Measurements from ENCODE around the gene METTL27.
"Not testable (repeated sequence)": the region's sequence is repeated elsewhere in the genome, so short reads cannot be mapped to it uniquely, and the experiment has no call there.

Gene METTL27, protein sequence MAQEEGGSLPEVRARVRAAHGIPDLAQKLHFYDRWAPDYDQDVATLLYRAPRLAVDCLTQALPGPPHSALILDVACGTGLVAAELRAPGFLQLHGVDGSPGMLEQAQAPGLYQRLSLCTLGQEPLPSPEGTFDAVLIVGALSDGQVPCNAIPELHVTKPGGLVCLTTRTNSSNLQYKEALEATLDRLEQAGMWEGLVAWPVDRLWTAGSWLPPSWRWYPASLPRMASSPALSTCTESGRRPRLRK

DNA sequence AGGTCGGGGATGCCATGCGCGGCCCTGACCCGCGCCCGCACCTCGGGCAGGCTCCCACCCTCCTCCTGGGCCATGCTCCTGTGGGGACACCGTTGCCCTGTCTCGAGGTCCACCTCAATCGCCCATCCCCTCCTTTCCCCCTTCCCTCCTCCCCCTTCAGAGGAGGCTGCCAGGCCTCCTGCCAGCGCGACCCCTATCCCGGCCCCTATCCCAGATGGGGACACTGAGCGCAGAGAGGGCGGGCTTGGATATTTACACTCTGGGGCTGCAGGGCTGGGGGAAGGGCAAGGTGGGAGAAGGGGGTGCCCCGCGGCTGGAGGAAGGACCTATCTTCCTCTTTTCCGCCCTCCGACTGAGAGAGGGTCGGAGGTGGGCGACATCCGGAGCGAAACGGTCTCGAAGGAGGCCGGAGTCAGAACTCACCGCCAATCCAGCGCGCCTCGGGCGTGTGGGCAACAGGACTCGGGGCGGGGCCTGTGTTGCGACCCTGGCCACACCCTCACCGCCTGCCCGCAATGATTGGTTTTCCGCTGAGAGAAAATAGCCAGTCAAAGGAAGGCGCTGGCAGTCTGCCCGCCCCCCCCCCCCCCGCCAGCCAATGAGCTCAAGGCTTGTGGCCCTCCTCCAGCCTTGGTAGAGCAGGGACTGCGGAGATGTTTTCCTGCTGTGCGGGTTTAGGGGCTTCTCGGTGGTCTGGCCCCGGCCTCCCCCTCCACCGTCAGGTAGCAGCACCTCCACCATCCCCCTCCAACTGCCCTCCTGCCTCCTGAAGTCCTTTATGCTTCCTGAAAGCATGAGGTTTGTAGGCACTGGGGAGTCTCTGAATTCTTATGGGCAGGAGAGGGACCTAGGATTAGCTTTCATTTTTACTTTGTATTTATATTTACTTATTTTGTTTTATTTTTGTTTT is at the start of gene METTL27:
Gene METTL27 (minus strand): TSS at position 450 of the 910 bp plus-strand sequence. CDS start 376 bp downstream, at position 74.
- Mint-ChIP-seq H3K4me3 (peak within 1 kb of the TSS; percentile 85), H3K9me3 (ENCODE audit: low read depth) (no peaks in the 10 kb centered on the region), H3K4me1 (ENCODE audit: low read depth) (peaks cover 11% of the 10 kb centered on the region), H3K27ac (peak within 1 kb of the TSS; percentile 58), H3K36me3 (no peaks in the 10 kb centered on the region), H3K27me3 (no peaks in the 10 kb centered on the region)

DNA sequence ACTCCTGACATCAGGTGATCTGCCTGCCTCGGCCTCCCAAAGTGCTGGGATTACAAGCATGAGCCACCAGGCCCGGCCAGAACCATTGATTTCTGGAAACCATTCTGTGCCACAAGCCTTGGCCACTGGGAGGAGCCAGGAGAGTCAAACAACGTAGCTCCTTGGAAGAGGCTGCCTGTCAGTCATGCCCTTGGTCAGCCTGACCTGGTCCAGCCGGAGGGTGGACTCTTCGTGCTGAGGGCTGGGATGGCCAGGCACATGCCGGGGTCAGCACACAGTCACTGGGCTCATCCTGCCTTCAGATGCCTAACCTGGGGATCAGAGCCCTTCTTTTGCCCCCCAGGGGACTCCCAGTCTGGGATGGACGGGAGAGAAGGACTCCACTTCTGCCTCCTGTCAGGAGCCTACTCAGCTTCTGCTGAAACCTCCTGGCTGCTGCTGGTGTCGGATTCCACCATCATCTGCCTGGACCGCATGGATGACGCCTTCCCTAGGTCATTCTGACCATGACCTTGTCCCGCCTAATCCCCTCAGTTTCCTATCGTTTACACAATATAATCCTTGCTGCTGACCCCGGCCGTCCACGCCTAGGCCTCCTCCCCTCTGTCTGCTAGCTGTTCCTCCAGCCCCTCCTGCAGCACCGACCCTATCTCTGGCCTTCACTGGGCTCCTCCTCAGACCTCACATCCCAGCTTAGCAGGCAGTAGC is 49.0 kb upstream of the METTL27 start:
- Mint-ChIP-seq H3K4me3 (no peak overlapping the region), H3K27ac (no peak overlapping the region), H3K36me3 (peaks cover 3% of the 10 kb centered on the region), H3K4me1 (ENCODE audit: low read depth) (peaks cover 5% of the 10 kb centered on the region), H3K9me3 (ENCODE audit: low read depth) (no peaks in the 10 kb centered on the region), H3K27me3 (peaks cover 8% of the 10 kb centered on the region)

DNA sequence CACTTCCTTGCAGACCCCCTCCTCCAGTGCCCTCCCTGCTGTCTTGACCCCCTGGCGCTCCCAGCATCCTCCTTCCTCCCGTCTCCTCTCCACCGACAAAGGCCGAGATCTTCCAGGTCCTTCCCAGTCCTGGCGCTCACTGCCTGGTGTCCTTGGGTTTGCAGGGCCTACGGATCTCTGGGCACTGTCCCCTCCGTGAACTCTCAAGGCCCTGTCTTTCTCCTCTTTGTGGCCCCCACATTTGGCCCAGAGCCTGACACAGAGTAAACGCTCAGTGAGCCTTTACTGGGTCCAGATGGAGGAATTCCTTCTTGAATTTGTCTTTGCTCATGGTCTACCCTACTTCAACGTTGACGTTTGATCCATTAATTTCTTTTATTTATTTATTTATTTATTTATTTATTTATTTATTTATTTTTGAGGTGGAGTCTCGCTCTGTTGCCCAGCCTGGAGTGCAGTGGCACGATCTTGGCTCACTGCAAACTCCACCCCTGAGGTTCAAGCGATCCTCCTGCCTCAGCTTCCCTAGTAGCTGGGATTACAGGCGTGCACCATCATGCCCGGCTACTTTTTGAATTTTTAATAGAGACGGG is 48.3 kb upstream of the METTL27 start:
- no peaks in the 10 kb centered on the region for H3K36me3 Mint-ChIP-seq
- no peak overlapping the region for H3K27ac Mint-ChIP-seq
- H3K4me3 Mint-ChIP-seq, result no peak overlapping the region
- peaks cover 8% of the 10 kb centered on the region for H3K27me3 Mint-ChIP-seq
- peaks cover 5% of the 10 kb centered on the region for H3K4me1 Mint-ChIP-seq (ENCODE audit: low read depth)
- no peaks in the 10 kb centered on the region for H3K9me3 Mint-ChIP-seq (ENCODE audit: low read depth)

DNA sequence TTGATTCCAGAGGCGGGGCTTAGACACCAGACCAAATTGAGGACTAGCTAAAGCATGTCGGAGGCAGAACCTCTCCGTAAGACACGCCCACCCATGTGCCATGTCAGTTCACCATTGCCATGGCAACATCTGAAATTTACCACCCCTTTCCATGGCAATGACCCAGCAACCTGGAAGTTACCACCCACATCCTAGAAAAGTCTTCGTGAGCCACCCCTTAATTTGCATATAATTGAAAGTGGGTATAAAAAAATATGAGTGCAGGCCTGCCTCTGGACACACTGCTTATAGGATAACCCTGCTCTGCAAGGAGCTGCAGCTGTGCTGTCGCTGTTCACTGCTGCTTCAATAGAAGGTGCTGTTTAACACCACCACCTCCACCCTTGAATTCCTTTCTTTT is 46.6 kb upstream of the METTL27 start:
- Mint-ChIP-seq H3K4me3 (no peak overlapping the region), H3K36me3 (no peaks in the 10 kb centered on the region), H3K4me1 (ENCODE audit: low read depth) (peaks cover 5% of the 10 kb centered on the region), H3K27ac (no peak overlapping the region), H3K9me3 (ENCODE audit: low read depth) (no peaks in the 10 kb centered on the region), H3K27me3 (peaks cover 8% of the 10 kb centered on the region)

DNA sequence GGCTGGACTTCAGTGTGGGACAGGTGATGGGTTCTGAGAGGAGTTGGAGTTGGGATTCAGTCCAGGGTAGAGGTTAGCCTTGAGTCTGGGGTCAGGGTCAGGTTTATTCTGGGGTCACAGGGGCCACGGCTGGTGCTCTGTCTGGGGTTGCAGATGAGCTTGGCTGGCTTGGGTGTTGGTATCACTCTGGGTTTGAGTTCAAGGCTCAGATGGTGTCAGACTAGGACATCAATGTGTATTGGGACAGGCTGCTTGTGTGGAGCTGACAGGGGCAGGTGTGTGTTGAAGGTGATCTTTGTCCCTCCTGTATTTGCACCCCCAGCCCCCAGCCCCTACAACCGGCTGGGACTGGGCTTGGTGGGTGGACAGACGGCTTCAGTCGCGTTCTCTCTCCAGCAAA is 45.4 kb upstream of the METTL27 start:
- Mint-ChIP-seq H3K9me3 (ENCODE audit: low read depth) (no peaks in the 10 kb centered on the region), H3K4me1 (ENCODE audit: low read depth) (peaks cover 5% of the 10 kb centered on the region), H3K27me3 (peaks cover 8% of the 10 kb centered on the region), H3K4me3 (no peak overlapping the region), H3K27ac (no peak overlapping the region), H3K36me3 (no peaks in the 10 kb centered on the region)

DNA sequence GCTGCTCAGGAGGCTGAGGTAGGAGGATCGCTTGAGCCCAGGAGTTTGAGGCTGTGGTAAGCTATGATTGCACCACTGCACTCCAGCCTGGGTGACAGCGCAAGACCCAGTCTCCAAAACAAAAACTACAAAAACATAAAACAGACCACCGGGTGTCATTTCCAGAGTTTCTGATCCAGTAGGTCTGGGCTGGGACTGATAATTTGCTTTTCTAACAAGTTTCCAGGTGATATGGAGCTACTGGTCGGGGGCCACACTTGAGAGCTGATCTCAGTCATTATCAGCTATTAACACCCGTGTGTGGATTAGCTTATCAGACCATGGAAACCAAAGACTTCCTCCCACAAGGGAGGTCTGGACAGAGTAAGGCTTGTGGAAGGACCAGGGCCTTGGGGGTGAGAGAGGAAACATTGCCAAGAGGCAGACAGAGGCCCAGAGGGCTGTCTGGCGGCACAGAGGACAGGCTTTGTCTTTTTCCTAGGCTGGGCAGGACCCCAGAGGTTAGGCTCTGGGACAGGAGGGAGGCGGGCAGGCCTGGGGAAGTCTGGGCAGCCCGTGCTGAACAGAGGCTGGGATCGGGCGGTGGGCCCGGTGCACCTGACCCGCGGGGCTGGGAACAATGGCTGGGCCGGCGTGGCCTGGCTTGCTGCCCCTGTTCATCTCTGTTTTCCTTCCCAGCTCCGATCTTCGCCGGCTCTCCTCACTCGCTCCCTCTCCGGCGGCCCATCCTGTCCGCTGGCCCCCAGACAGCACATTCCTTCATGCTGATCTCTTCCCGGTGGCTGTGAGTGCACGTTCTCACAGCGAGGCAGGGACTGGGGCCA is 43.9 kb upstream of the METTL27 start:
- H3K27ac Mint-ChIP-seq, result no peak overlapping the region
- peaks cover 8% of the 10 kb centered on the region for H3K27me3 Mint-ChIP-seq
- H3K9me3 Mint-ChIP-seq (ENCODE audit: low read depth), result no peaks in the 10 kb centered on the region
- no peak overlapping the region for H3K4me3 Mint-ChIP-seq
- no peaks in the 10 kb centered on the region for H3K36me3 Mint-ChIP-seq
- peaks cover 5% of the 10 kb centered on the region for H3K4me1 Mint-ChIP-seq (ENCODE audit: low read depth)

DNA sequence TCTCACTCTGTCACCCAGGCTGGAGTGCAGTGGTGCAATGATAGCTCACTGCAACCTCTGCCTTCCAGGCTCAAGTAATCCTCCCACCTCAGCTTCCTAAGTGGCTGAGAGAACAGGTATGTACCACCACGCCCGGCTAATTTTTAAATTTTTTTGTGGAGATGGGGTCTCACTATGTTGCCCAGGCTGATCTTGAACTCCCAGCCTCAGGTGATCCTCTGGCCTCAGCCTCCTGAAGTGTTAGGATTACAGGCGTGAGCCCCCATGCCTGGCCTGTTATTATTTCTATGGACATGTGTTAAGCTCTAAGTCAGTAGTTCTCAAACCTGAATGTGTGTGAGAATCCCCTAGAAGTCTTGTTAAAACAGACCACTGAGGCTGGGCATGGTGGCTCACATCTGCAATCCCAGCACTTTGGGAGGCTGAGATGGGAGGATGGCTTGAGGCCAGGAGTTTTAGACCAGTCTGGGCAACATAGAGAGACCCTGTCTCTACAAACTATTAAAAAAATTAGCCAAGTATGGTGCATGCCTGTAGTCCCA is 43.2 kb upstream of the METTL27 start:
- H3K4me3 Mint-ChIP-seq, result no peak overlapping the region
- H3K27ac Mint-ChIP-seq, result no peak overlapping the region
- H3K27me3 Mint-ChIP-seq, result peaks cover 8% of the 10 kb centered on the region
- no peaks in the 10 kb centered on the region for H3K36me3 Mint-ChIP-seq
- no peaks in the 10 kb centered on the region for H3K9me3 Mint-ChIP-seq (ENCODE audit: low read depth)
- H3K4me1 Mint-ChIP-seq (ENCODE audit: low read depth), result peaks cover 3% of the 10 kb centered on the region

DNA sequence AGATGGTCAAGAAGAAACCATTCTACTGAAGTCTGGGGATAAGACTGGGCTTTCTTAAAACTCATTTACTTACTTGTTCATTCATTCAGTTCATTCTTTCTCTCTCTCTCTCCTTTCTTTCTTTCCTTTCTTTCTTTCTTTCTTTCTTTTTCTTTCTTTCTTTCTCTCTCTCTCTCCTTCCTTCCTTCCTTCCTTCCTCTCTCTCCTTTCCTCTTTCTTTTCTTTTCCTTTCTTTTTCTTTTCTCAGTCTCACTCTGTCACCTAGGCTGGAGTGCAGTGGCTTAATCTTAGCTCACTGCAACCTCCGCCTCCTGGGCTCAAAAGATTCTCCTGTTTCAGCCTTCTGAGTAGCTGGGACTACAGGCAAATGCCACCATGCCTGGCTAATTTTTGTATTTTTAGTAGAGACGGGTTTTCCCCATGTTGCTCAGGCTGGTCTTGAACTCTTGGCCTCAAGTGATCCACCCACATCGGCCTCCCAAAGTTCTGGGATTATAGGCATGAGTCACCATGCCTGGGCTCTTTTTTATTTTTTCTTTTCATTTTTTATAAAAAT is 42.6 kb upstream of the METTL27 start:
- not testable (repeated sequence) for H3K27ac Mint-ChIP-seq; H3K9me3 Mint-ChIP-seq (ENCODE audit: low read depth); H3K27me3 Mint-ChIP-seq; H3K4me3 Mint-ChIP-seq; H3K36me3 Mint-ChIP-seq; H3K4me1 Mint-ChIP-seq (ENCODE audit: low read depth)

DNA sequence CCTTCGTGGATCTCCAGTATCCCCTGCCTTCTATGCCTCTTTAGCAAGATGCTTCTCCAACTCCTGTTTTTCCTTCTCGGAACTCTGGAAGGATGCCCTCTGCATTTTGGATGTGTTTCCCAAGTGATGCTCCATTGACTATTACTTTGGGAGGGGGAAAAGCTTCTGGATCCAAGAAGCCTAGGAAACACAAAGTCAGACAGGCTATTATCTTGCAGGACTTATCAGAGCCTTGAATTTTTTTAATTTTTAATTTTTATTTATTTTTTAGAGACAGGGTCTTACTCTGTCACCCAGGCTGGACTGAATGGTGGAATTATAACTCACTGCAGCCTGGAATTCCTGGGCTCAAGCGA is 39.7 kb upstream of the METTL27 start:
- Mint-ChIP-seq H3K27me3 (peaks cover 2% of the 10 kb centered on the region), H3K9me3 (ENCODE audit: low read depth) (no peaks in the 10 kb centered on the region), H3K36me3 (no peaks in the 10 kb centered on the region), H3K4me1 (ENCODE audit: low read depth) (no peaks in the 10 kb centered on the region), H3K27ac (no peak overlapping the region), H3K4me3 (no peak overlapping the region)

DNA sequence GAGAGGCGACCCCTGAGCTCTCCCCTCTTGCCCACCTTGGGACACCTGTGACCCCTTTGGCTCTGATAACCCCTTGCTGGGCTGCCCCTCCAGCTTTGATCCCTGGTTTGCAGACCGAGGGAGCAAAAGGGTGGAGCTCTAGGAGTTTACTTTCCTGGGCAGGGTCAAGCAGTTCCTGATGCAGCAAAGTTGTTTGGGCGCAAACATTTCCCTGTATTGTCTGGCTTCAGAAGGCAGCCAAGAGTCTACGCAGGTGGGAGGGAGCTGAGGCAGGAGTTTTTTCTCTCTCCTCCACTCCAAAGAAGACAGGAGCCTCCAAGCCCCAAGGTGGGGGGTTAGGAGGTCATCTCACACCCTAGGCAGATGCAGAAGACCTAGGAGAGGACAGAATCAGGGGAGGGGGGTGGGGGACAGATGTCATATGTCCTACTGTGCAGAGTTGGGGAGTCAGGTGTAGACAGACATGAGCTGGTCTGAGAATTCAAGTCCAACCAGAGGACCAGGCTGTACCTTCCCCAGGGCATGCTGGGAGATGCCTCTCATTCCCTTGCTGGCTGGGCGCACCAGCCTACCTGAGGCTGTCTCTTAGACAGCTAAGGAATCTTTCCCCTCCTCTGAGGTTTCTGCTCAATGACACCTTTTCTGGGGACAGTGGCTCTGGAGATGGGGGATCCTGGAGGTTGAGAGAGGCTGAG is 39.2 kb upstream of the METTL27 start:
- Mint-ChIP-seq H3K4me1 (ENCODE audit: low read depth) (no peaks in the 10 kb centered on the region), H3K27ac (no peak overlapping the region), H3K27me3 (peaks cover 2% of the 10 kb centered on the region), H3K9me3 (ENCODE audit: low read depth) (no peaks in the 10 kb centered on the region), H3K36me3 (no peaks in the 10 kb centered on the region), H3K4me3 (no peak overlapping the region)

DNA sequence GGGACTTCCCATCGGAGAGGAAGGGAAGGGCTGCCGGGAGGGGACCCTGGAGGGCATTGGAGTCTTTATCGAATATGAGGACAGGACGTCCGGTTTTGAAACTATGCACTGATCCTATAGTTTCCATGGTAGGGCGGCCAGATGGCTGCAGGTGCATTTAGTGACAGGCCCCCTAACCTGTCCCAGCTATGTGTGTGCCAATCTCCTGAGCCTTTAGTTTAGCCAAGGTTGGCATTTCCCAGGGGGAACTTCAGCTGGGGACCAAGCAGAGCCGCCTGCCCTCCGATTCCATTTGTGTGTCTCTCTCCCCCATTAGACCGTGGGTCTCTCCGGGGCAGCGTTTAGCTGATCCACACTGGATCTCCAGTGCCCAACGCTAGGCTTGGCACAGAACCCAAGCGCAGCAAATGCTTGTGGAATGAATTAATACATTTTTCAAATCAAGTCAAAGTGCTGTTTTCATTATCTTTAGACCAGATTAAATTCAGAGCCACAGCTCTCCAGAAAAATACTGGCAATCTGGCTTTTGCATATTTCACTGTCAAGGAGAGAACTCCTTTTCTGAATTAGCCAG is 38.5 kb upstream of the METTL27 start:
- Mint-ChIP-seq H3K4me3 (no peak overlapping the region), H3K27ac (no peak overlapping the region), H3K27me3 (peaks cover 2% of the 10 kb centered on the region), H3K36me3 (no peaks in the 10 kb centered on the region), H3K9me3 (ENCODE audit: low read depth) (no peaks in the 10 kb centered on the region), H3K4me1 (ENCODE audit: low read depth) (no peaks in the 10 kb centered on the region)

DNA sequence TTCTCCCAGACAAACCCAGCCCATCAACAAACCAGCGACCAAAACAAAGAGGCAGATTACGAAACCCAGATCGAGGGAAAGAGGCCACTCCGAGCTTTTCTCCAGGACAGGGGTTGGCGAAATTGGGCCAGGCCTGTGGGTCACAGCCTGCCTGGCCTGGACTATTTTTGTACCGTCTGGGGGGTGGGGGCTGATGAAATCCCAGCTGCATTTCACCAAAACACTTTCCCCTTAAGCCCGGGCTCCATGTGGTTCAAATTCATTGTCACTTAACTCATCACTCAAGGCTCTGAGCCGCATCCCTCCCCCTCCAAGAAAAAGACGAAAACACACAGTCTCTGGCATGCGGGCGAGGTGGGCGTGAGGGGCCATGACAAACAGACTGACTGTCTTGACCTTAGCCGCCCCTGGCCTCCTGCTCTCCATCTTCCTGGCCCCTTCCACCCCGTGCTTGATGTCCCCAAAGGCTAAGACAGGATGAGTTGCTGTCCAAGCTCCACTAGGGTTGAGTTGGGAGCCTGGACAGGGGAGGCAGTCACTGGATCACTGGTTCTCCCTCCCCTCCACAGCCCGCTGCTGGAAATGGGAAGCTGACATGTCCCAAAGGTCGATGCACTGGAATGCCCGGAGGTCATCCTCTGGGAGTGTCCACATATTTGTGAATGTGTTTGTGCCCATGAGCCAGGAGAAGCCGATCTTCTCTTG is 37.8 kb upstream of the METTL27 start:
- no peaks in the 10 kb centered on the region for H3K4me1 Mint-ChIP-seq (ENCODE audit: low read depth)
- H3K27me3 Mint-ChIP-seq, result peaks cover 2% of the 10 kb centered on the region
- H3K4me3 Mint-ChIP-seq, result no peak overlapping the region
- H3K27ac Mint-ChIP-seq, result no peak overlapping the region
- no peaks in the 10 kb centered on the region for H3K9me3 Mint-ChIP-seq (ENCODE audit: low read depth)
- H3K36me3 Mint-ChIP-seq, result no peaks in the 10 kb centered on the region

DNA sequence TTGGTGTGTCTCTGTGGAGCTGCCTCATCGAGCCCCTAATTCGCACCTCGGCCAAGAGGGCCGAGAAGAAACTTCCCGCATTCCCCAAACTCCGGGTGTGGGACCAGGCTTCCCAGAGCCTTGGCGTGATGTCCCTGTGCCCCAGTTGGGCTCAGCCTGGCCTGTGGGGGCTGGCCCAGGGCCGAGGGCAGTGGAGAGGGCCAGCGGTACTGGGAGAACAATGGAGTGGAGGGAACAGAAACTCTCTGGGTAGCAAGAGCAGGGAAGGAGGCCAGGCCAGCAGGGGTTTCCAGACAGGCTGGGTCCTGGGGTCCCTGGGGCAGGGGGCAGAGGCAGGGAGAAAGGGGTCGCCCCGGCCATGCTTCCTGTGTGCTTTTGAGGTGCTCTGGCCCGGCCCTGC is 34.7 kb upstream of the METTL27 start:
- Mint-ChIP-seq H3K36me3 (no peaks in the 10 kb centered on the region), H3K9me3 (ENCODE audit: low read depth) (no peaks in the 10 kb centered on the region), H3K27me3 (peaks cover 2% of the 10 kb centered on the region), H3K27ac (no peak overlapping the region), H3K4me1 (ENCODE audit: low read depth) (no peaks in the 10 kb centered on the region), H3K4me3 (no peak overlapping the region)

Data from activated naive CD8-positive, alpha-beta T cell (primary cell).